ENCODE data around the gene GRIK3.
"Not testable (repeated sequence)": the region's sequence is repeated elsewhere in the genome, so short reads cannot be mapped to it uniquely, and the experiment has no call there.

GRIK3 gene

DNA sequence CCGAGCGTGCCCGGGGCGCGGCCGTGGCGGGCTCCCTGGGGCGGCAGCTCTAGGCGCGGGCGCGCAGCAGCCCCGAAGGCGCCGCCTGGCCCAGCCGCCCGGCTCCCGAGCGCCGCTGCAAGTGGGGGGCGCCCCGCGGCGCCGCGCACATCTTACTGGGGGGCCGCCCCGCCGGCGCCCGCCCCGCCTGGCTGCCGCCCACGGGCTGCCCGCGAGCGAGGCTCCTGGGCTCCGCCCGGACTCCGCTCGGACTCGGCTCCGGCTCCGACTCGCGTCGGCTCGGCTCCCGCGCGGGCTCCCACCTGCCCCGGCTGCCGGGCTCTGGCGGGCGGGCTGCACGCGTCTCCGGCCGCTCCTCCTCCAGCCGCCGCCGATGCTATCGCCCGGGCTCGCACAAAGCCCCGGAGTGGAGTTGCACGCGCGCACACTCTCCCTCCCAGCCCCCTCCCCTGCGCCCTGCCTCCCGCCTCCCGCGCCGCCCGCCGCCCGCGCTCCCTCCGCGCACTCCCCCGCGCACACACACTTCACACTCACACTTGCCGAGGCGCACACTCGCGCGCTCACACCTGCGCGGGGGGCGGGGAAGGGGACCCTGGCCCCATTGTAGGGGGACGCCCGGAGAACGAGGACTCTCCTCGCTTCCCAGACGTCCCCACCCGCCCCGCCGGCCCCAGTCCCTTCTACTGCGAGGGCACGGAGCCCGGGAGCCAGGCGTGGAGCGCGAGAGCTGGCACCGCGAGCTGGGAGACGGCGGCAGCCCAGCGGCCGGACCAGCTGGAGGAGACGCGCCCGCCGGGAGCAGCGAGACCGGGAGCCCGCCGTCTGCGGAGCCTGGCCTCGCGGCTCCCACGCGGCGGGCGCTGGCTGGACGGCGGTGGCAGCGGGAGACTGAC is at the start of gene GRIK3:
Gene GRIK3, minus strand, starts transcription at position 395 of the 893 bp plus-strand sequence. CDS start 407 bp downstream, outside the sequence.
- DNase-seq = no peak

DNA sequence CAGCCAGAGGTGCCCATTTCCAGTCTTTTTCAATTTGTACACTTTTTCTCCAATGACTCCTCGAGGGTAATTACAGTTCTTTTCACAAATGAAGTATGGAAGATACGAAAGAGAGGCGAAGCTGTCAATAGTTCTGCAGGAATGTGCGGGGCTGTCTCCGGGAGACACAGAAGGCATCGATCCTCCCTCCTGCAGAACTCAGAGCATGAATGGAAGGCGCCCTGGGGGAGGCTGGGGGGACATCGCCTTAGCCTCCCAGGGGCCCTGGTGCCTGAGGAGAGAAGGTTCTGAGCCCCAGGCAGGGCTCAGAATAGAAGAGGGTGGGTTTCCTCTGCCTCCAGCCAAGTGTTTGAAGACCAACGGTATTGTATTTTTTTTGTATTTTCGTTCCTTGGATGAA is 49.7 kb upstream of the GRIK3 start:
- no peak for DNase-seq

DNA sequence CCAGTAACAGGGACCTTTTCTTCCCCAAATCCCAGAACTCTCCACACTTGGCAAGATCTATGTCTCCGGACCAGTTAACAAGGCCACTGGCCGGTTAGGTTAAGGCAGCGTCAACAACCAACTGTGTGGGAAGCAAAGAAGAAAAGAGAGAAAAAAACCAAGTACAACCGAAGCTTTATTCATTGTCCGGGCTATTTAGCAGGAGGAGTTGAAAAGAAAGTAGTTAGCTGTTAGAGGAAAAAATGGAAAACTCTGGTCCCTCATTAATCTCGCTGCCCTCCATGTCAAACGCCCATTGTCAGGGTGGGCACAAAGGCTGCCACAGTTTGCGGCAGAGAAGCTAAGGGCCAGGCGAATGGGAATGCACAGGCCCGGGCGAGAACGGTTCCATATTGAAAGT is 49.3 kb upstream of the GRIK3 start:
- no peak for DNase-seq

DNA sequence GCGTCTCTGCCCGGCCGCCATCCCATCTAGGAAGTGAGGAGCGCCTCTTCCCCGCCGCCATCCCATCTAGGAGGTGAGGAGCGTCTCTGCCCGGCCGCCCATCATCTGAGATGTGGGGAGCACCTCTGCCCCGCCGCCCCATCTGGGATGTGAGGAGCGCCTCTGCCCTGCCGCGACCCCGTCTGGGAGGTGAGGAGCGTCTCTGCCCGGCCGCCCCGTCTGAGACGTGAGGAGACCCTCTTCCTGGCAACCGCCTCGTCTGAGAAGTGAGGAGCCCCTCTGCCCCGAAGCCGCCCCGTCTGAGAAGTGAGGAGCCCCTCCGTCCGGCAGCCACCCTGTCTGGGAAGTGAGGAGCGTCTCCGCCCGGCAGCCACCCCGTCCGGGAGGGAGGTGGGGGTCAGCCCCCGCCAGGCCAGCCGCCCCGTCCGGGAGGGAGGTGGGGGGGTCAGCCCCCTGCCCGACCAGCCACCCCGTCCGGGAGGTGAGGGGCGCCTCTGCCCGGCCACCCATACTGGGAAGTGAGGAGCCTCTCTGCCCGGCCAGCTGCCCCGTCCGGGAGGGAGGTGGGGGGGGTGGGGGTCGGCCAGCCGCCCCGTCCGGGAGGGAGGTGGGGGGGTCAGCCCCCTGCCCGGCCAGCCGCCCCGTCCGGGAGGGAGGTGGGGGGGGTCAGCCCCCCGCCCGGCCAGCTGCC is 46.1 kb upstream of the GRIK3 start:
- DNase-seq = not testable (repeated sequence)

DNA sequence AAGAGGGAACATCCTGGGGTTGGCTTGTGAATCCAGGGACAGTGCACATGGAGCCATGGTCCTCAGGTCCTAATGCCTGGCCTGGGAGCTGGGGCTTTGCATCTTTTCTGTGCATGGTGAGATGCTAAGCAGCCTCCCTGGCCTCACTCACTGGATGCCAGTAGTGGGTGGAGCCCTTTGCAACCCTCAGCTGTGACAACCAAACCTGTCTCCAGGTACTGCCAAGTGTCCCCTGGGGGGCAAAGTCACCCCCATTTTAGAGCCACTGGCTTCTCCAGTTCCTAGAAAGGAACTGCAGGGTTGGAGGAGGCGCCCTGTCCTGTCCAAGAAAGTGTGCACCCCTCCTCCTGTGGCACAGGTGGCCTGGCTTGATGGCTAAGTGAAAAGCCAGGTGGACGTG is 44.6 kb upstream of the GRIK3 start:
- no peak for DNase-seq

DNA sequence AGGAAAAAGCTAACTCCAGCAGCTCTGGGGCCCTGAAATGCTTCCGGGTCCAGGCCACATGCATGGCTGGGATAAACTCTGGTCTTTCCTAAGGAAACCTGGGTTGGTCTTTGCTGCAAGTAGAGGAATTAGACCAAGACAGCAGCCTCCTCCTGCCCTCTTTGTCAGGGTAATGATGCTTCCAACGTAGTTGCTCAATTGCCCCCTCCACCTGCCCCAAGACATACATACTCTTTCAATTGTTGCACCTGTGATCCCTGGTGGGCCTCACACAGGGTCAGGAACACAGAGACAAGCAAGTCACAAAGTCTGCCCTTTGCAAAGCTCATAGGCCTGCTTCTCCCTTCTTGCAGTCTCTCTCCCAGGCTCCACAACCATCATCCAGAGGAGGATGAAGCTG is 41.9 kb upstream of the GRIK3 start:
- DNase-seq = no peak

DNA sequence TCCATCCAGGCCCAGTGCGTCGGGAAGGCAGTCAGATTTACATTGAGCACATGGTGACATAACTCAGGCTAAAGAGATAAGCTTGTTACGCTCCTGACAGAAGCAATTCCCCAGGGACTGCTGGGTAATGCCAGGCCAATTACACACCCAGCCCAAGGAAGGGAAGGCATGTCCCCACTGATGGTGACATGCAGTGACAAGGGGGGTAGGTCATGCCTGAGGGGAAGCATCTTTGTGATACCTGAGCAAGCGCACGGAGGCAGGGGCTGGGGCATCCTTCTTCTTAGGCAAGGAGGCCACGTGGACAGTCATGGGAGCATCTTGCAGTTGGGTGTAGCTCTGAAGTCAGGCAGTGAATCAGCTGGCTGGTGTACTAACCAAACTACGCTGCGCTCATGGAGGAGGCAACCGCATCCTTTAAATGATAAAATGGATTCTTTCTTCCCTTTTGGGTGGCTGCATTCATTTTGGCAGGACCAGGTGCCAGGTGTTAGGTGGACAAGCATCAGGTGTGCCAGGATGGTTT is 39.6 kb upstream of the GRIK3 start:
- no peak for DNase-seq

DNA sequence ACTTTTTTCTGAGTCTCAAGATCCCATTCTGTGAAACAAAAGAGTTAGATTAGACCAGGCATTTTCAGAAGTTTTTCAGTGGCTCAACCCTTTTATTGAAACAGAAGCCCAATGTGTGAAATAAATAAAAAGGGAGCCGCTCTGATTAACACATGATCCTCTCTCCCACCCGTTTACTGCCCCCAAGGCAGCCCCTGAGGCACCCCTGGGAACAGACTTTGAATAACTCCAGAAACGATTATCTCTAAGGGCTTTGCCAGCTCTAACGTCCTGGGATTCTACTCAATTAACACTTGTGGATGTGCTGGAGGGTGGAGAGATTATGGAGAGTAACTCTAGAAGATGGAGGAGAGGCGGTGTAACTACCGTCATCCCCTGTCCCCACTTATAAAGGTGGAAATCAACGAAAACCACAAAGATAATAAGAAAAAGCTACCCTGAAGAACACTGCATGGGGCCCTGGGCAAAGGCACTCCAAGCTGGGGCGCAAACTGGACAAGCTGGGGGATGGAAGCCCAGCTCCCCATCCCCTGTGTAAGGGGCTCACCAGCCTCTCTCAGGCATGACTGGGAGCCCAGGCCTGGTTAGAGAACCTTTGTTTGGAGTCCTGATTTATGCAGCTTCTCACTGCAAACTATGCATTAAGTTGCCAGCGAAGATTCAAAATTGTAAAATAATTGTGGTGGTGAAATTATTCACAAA is 39.0 kb upstream of the GRIK3 start:
- DNase-seq = no peak

DNA sequence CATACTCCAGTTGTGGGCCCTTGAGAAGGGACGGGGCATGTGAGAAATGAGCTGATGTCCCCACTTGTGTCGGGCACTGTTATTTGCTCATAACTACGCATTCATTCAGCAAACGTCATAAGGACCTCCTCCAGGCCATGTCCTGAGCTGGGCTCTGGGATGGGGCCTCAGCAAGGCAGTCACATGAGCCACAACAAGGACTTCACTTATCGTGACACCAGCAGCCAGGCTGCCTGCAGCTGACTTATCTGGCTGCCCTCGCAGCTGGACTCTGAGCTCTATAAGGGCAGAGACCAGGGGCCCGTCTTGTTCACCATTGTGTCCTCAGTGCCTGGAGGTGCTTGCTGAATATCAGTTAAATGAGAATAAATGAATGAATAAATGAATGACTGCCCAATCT is 37.5 kb upstream of the GRIK3 start:
- no peak for DNase-seq

- DNase-seq = no peak
These were observed 35.8 kb upstream of the GRIK3 start for GRCh38 chr1:37070126-37070525.

- DNase-seq = no peak
These were observed 35.1 kb upstream of the GRIK3 start for GRCh38 chr1:37069406-37069805.

- no peak for DNase-seq
These were observed 34.6 kb upstream of the GRIK3 start for GRCh38 chr1:37068897-37069296.

DNA sequence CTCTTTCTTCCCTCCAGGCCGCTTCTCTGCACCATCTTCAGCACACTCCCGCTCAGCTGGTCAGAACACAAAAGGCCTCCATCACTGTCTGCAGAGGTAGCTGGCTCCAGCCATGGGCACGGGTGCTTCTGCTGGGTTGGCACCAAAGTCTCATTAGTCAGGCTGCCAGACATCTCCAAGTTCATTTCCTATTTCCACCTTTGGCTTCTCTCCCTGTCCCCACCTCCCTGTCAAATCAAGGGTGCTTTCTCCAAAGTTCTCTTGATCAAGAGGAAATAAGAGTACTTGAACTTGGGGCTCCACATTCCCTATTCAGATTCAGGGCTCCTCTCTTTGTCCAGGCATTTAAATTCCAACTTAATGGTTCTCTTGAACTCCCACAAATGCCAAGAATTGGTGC is 33.9 kb upstream of the GRIK3 start:
- no peak for DNase-seq

DNA sequence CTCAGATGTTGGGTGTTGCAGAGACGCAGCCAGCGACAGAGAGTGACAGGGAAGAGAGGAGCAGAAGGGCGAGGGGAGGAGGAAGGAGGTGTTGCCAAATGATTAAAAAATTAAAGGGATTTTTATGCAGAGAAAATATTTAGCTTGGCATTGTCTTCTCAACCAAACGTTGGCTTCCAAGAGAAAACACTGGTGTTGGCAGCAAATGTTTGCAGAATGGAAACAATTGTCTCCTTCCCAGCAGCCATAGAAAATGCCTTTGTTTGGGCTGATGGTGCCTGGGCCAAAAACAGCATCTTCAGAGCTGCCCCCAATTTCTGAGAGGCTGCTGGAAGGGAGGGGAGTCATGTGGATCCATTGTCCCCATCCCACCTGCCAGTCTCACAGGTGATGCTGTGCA is 29.7 kb upstream of the GRIK3 start:
- no peak for DNase-seq

- DNase-seq = no peak
These were observed 25.0 kb upstream of the GRIK3 start for GRCh38 chr1:37059346-37059745.

DNA sequence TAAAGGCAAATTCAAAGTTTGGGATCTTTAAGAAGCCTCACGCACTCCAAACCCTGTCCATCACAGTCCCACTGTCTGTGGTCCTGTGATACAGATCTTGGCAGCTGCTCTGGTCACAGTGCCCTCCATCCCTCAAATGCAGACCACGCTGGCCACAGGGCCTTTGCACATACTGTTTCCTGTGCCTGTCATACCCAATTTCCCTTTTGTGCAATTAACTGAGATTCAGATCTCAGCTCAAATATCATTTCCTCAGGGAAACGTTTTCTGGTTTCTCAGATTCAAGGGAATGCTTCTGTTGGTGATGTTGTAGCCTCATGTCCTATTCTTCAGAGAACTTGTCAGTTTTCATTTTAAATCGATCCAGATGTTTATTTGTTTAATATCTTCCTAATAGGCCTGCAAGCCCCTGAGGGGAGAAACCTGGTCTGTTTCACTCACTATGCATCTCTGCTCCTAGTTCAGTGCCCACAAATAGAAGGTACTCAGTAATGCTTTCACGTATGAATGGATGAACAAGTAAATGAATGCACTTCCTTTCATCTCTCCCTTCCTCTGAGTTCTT is 24.2 kb upstream of the GRIK3 start:
- no peak for DNase-seq

DNA sequence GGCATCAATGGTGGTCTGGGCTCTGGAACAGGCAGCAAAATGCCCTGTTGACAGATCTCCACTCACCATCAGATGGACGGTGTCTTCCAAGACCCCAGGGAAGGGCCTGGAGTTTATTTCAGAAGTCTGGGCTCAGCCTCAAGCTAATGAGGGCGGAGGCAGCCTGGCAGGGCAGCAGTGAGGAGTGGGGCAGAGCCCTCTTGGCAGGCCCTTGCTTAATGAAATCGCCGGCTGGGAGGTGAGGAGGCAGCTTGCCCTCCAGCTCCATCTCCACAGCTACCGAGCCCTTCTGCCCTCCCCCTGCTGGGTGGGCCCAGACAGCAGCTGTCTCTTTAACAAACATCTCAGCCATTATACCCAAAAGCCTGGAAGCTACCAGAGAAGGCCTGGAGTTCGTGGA is 22.0 kb upstream of the GRIK3 start:
- DNase-seq = peak; percentile 92

DNA sequence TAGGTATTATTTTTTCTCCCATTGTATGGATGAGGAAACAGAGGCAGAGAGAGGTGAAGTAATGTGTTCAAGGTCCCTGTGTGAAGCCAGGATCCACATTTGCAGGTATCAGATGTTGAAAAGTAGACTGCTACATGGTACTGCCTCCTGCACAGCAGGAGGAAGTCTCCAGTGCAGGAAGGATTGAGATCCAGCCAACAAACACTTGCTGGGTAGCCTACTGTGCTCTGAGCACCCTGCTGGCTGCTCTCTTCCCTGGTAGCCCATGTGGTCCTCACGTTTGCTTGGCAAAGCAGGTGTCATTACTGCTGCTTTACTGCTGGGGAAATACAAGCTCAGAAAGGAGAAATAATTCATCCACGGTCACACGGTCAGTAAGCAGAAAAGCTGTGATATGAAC is 21.3 kb upstream of the GRIK3 start:
- DNase-seq = peak; percentile 99

DNA sequence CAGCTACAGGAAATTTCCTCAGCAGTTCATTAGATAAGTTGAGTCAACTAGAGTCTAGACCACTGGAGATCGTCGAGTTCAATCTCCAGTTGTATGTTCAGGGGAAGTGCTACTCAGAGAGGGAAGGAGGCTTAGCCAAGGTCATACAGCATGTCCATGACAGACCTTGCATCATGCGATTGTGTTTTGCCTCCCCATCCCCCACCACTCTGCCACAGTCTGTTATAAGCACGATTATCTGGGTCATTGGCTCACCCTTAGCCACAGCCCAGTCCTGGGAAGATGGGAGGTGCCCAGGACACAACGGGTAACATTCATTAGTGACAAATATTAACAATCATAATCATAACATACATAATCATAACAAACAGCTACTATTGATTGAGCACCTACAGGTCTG is 18.9 kb upstream of the GRIK3 start:
- DNase-seq = no peak

DNA sequence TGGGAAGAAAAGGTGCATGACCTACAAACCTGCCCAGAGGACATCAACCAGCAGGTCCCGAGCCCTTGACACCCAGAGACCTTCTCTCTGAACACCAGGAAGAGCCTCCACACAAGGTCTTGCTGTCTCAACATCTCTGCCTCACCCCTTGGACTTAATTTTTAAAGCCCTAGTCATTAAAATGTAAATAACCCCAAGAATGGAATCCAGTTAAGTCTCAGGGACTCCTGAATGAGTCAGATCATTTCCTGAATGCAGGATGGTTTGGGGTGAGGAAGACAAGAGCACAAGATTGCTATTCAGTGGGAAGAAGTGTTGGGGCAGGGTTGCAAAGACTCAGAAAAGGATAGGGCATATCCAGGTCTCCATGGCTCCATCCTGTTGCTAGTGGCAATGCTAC is 17.8 kb upstream of the GRIK3 start:
- no peak for DNase-seq

DNA sequence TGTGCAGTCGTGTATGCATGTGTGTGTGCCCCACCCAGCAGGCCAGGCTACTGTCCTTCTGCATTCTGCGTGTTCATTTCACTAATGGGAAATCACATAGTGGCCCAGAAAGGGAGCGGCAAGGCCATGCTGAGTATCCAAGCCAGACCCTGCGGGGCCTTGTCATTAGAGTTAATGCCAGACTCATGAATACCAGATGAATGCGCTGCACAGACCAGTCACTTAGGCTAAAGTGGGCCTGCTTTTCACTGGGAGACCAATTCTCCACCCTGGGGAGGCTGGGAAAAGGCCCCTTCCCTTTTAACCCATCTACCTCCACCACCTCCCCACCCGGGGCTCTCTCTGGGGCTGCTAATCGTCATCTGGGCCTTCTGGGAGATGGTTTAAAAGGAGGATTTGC is 17.0 kb upstream of the GRIK3 start:
- no peak for DNase-seq

- DNase-seq = no peak
These were observed 13.2 kb upstream of the GRIK3 start for GRCh38 chr1:37047542-37047941.

- DNase-seq = no peak
These were observed 8.8 kb upstream of the GRIK3 start for GRCh38 chr1:37043101-37043500.
